DMS114 treated with DMSO at 0.1 percent for 48 hours (cell line): ENCODE results near the gene LIAS.

Experiments
- DNase-seq: peaks from one replicate; lab custom pipeline; 2025; ENCODE audit not compliant: unreplicated experiment; lab: John Stamatoyannopoulos, UW

LIAS gene

GRCh38 chr4:39528061-39528465, 69.2 kb downstream of the LIAS start:
- DNase-seq = peak; percentile 55
